NCI-H146 treated with DMSO at 0.1 percent for 48 hours (cell line): Measurements from ENCODE around the gene HOXB5.

Experiments
- DNase-seq: peaks from one replicate; lab custom pipeline; 2025; ENCODE audit not compliant: unreplicated experiment; lab: John Stamatoyannopoulos, UW

HOXB5 gene

DNA sequence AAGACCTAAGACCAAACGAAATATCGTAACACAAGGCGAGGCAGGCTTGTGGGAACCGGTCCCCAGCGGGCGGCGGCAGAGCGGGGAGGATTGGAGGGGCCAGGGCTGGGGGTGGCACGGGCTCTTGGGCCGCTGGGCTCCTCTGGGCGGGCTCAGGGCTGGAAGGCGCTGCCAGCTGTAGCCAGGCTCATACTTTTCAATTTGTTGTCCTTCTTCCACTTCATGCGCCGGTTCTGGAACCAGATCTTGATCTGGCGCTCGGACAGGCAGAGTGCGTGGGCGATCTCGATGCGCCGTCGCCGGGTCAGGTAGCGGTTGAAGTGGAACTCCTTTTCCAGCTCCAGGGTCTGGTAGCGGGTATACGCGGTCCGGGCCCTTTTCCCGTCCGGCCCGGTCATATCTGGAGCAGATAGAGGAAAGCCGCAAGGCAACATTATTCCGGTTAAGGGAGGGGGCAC lies 1.5 kb downstream of the HOXB5 start:
- DNase-seq: no peak

DNA sequence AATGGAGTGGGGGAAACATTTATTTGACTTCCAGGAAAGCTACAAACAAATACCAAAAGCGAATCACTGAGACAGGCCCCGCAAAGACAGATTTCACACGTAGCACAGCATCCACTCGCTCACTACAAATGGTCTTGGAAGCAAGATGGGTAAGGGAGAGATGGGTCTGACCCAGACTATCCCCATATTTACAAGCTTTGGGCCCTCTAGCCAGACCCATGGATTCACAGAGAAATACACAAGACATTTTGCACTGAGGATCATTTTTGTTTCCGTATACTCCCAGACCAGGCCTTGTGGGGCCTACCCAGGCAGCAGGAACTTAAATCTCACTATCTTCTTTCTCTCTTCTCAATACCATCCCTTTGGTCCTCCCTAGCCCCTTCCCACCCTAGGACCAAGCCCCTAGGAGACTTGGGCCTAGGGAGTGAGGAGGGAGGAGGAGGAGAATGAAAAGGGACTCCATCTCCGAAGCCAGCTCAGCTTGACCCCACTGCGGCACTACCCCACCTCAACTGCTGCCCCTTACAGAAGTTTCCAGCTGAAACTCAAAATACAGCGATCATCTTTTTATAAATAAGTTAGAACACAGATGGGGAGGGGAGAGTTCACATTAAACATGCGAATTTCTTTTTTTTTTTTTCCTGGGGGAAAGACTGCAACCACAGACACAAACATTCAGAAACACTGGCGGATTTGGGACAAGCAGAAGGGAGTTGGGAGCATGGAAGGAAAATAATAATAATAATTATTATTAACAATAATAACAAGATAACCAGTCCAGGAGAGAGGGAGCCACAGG lies 2.1 kb downstream of the HOXB5 start:
- no peak for DNase-seq

GRCh38 chr17:48590607-48591161 lies 2.9 kb downstream of the HOXB5 start:
- no peak for DNase-seq

DNA sequence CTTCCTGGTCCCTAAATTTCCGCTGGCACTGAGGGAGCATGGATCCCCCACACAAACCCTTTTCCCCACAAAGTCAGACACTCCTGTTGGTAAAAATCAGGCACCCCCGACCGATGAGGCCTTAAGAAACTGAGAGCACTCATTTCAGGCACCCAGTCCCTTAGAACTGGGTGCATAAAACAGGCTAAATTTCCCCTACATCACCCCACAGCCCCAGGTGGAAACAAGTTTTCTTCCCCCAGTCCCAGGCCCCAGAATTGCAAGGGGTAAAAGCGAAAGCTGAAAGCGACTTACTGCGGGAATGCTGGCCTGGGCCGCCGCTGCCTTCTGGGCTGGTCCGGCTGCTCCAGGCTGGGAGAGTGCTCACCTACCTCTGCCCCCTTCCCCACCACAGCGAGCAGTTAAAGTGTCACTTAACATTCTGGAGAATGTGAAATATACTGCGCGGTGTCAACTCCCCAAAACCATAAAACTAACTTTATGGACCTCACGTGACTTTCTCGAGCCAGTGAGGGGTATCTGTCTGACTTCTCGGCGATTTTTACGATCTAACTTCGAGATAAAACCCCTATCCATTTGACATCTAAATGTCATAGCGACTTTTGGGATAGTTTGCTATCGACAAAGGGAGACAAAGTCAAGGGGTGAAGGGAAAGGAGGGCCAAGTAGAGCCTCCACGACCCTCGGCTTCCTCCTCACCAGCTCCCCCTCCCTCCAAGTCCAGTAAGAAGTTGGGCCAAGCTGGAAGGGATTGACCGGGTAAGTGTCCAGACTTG lies 3.6 kb downstream of the HOXB5 start, which contains the start of gene HOXB3:
Gene HOXB3 (minus strand): TSS at position 411 of the 776 bp plus-strand sequence. CDS start 37,767 bp downstream, outside the sequence.
- no peak for DNase-seq

DNA sequence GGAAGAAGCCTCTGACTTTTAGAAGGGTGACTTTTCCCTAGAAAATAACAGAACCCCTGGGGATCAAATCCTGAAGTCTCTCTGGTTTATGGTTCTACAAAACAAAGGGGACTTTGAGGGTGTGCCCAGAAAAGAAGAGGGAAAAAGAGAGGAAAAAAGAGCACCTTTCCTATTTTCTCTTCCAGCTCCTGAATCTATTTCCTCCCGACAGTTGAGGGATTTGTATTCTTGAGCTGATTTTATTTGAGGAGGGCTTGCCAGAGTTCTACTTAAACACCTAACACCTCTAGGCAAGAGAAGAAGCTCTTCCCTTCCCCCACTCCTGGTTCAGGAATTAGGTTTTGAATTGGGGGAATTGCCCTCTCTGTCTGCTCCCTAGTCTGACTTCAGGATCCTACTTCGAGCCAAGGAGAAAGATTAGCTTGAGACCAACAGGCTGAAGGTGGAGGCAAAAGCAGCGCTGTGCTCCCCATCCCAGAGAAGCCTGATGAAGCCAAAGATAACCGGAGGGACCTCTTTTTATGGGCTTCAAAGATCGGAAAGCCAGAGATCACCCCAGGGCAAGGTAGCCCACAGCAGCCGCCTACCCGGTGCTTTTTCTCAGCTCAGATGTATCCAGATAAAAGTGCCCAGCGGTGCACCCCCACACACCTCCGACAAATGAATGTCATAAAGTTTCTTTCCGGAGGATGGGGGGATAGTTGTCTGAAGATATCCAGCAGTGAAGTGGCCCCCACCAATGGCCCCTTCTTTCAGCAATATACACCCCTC lies 4.3 kb downstream of the HOXB5 start:
- DNase-seq: no peak

- DNase-seq: no peak
Measured at GRCh38 chr17:48588528-48588927, 5.1 kb downstream of the HOXB5 start.

DNA sequence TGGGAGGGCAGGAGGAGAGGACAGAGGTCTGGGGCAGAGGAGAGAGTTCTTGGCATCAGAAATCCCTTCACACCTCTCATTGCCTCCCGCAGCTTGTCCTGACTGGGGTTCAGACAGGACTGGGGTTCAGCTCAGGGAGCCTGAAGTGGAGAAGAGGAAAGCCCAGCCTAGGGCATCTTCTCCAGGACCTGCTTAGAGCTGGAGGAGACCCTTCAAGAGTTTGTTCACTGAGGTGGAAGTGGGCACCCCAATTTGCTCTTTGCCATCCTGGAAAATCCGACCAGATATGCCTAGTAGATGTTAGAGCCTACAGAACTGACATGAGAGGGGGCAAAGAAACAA lies 5.5 kb downstream of the HOXB5 start:
- DNase-seq: no peak

DNA sequence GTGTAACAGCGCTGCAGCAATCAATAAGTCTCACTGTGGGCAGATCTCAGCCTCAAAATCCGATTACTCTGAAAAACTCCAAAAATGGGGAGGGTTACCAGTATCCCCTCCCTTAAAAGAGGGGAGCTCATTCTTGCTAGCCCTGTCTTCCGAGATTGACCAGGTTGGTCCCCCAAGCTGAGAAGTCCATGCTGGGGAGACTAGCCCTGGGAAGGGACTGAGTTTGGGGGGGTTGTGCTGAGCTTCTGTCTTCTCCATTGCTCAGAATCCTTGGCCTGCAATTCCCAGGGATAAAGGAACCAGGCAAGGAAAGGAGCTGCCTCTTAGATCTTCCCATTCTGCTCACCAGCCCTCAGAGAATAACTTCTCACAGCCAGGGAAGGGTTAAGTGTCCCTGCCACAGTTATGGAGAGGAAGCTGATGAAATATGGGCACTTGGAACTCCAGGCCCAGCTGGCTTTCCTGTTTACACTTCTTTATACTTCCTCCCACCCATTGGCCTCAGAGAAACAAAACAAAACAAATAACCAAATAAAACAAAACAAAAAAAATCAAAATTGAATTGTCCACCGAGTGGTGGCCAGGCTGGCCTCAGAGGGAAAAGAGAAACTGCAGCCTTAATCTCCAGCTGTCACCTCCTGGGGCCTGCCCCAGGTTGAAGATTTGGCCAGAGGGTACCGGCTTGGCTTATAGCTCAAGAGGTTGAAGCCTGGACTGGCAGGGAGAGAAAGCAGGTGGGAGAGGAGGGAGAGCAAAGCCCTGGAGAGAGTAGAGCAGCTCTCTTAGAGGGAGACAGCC lies 6.1 kb downstream of the HOXB5 start:
- no peak for DNase-seq

DNA sequence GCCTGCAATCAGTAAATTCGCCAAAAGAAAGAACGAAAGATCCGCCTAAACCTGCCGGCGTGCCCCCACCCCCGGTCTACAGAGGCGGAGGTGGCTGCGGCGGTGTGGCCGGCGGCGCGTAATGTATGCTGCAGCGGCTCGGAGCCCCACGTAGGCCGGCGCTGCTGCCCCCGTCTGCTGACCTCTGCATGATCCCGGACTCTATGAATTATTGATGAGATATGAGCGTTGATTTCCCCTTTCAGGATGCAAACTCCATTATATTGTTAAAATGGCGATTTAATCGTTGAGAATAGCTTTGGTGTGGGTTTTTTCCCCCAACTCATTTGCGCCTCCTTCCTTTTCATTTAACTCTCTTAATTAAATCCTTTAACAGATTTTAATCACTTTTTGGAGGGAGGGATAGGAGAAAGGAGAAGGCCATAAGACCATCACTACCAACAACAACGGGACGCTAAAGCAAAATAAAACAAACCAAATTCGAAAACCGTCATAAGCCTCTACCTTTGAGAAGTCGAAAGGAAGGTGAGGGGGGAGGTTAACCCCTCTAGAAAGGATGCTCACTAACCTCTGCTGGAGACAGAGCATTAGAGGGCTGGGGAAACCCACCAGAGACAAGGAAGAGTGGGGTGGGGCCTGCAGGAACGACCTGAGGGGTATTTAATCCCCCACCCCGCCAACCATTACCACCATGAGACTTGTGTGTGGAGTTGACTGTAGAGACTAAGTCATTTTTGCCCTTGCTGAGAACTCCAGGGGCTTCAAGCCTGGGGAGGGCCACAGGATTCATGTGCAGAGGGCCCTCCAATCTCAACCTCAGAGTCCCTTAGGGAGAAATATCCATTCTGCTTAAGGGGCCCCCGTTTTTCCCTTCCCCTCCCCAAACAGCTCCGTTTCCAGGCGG lies 7.0 kb downstream of the HOXB5 start:
- DNase-seq: no peak

DNA sequence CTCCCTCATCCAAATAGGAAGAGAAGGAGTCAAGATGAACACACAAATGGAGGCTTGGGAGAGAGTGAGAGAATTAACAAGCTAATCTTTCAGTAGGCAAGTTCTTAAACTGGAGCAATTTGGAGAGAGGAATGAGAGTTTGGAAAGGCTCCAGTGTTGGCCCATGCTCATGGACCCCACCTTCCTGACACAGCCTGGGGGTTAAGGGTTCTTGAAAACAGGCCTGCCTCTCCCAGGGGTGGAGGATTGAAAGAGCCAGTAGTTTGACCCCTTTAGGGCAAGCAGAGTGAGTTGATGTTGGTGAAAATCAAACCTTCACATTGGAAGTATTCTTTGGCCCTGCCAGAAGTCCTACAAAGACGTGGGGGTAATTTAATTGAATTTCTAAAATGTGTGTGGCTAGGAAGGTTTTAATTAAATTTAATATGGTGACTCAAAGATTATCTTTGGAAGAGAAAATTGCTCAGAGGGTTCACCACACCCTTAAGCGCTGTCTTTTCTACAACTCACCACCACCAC lies 9.3 kb downstream of the HOXB5 start:
- no peak for DNase-seq

DNA sequence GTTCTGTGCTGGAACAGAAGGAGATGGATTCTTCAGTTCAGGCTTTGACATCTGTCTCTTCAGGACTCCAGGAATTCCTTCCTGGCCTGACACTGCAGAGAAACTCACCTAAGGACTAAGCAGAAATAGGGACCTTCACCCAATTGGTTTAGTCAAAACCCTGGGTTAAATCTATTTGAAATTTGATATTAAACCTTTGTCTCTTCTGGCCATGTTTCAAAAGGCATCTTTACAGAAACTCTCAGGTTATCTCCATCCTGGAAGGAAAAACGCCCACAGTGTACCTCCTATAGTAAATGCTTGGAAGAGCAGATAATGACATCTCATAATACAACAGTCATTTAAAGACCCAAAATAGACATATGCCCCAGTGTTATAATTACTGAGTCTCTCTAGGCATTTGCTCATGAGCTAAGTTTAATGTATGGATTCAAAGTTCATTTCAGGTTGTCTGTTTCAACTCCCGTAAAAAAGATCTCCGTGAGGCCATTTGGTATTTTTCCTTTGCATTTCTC lies 9.8 kb downstream of the HOXB5 start:
- no peak for DNase-seq

DNA sequence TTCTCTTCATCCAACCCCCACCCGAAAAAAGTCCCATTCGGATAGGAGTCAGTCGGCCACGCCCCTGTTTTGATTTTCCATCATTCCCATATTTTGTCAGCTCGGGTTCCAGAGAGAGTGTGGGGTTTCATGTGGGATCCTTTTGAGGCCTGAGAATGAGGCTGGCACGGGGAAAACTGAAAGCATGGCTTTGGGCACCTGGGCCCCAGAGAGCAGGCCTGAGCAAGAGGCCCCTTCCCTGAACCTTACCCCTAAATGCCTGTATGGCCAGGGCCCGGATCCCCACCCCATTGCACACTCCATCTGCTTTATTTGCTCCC lies 10.9 kb downstream of the HOXB5 start:
- DNase-seq: no peak

DNA sequence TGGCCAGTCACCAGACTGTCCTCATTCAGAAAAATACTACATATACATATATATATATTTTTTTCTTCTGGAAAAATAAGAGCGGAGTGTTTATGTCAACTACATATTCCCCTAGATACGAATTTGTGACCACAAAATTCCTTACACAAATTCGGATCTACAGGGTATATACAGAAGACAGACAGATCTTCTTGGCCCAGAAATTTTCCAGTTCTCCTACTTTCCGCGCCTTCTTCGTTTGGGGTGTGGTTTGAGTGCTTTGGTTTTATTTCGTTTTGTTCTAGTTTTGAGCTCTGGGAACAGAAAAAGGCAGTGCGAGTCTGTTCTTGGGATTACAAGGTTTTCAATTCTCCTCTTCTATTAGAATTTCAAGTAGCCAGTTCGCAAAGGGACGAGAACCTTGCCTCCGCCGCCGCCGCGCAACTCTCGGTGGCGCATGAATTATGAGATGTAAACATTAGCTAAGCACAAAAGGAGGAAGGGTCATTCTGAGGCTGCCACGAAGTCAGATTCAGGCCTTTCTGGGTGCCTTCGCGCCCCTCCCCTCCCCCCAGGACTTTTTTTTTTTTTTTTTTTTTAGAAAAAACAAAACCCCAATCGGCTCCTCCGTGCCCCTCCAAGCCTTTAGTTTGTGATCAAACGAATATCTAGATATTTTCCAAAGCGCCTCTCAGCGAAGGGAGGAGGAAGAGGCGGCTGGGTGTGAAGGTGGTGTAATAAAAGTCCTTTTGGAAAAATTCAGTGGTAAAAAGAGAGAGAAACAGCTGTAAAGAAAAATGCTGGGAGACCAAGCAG lies 13.6 kb downstream of the HOXB5 start:
- DNase-seq: no peak

GRCh38 chr17:48579471-48579759 lies 14.2 kb downstream of the HOXB5 start:
- DNase-seq: no peak

DNA sequence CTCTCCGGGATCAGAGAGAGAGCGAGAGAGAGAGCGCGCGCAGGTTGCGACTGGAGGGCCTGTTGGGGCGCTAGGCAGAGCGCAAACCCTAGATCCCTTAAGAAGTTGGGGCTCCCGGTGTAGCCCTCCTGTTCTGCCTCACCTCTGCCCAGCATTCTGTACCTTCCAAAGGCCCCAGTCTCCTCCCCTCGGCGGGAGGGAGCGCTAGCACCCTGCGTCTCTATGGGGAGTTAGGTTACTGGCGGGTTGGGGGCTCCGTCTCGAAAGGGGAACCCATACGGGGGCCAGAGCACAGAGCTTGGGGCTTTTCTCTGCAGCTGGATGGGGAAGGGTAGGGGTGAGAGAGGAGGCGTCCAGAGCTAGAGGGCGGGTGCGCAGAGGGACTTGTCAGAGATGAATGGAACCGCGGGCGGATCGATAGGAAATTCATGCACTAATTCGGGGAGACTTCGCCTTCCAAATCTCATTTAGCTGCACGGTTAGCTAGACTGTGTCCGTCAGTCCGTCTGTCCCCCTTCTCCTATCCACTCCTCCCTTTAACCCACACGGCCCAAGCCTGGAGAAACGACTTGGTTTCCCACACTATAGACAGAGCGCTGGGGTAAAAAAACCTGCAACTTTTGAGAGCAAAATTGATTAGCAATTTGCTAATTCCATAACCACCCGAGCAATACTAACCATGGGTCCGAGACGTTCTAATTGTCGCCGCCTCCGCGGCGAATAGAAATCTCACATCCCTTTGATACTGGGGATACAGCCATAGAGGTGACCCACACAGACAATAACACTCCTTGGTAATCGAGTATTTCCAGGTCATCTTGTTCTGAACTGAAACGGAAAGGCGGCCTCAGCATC lies 14.7 kb downstream of the HOXB5 start:
- no peak for DNase-seq

DNA sequence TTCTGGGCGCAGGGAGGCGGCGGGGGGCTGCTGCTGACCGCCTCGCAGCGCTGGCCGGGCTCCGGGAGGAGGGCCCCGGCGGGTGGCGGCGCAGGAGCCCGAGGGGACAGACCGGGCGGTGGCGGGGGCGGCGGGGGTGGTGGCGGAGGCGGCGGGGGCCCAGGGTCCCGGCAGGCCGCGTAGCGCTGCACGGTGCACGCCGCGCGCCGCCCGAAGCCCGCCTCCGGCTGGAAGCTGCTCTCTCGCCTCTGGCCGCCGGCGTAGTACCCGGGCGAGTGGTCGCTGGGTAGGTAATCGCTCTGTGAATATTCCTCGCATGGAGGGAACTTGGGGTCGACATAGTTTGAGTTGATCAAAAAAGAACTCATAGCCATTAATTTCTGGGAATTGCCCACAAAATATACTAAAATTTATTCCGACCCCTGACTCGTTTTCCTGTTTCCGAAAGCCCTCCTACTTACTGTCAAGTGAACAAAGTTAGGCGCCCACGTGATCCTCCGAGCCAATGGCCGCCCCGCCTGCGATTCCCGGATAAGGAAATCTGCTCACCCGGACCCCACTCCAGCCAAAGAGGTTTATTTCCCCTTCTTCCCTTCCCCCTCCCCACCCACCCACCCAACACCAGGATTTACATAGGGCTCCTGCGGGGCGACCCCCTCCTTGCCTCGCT lies 15.5 kb downstream of the HOXB5 start, which contains the start of gene HOXB4:
Gene HOXB4 (minus strand): TSS at position 405 of the 670 bp plus-strand sequence. CDS start 31 bp downstream, at position 374.
- no peak for DNase-seq
